H1 (cell line): ENCODE data around the gene REL. TPM values are rescaled to one million over a fixed set of nuclear protein-coding genes. Genes with fewer than 3 reads are reported as not detected.

Source experiments
- CTCF ChIA-PET: fragments of 300-600 bp; sonication (Branson Sonifier 250); formaldehyde crosslinking; loops from one replicate; lab custom pipeline; 2021; ENCODE audit not compliant: partially characterized antibody; lab: Charles Lee
- POLR2A ChIA-PET: fragments of 300-600 bp; sonication (Branson Sonifier 250); formaldehyde crosslinking; loops from one replicate; lab custom pipeline; 2021; ENCODE audit warnings: inconsistent platforms; ENCODE audit not compliant: partially characterized antibody; lab: Charles Lee
- DNase-seq, 2 experiments: peaks; one replicate each; pipeline versions ENCODE4 v3.0.0 to v3.0.0-alpha.2; 2010 to 2022; ENCODE audit warnings: low spot score in 2 of 2, low read depth in 1 of 2, mixed read lengths in 1 of 2
- FAIRE-seq: peaks from 2 replicates; lab custom pipeline; 2011; peaks lifted over from hg19 to GRCh38; lab: Jason Lieb, UNC
- H2AFZ ChIP-seq: 2 replicates; pipeline ENCODE4 v1.8.1; 2012; ENCODE audit warnings: low read length, inconsistent platforms
- H2AK5ac ChIP-seq: 2 replicates; pipeline ENCODE4 v1.6.1; 2013; ENCODE audit warnings: low read depth, low read length
- H2BK120ac ChIP-seq: replicated peaks from 2 replicates; pipeline ENCODE3; 2013; ENCODE audit warnings: low read depth, low read length, inconsistent platforms
- H2BK12ac ChIP-seq: 2 replicates; pipeline ENCODE4 v1.6.1; 2013; ENCODE audit warnings: low read depth, low read length
- H2BK15ac ChIP-seq: 2 replicates; pipeline ENCODE4 v1.6.1; 2013; ENCODE audit warnings: low read length
- H2BK20ac ChIP-seq: 2 replicates; pipeline ENCODE4 v1.6.1; 2013; ENCODE audit warnings: low read length
- H2BK5ac ChIP-seq: 2 replicates; pipeline ENCODE4 v1.6.1; 2013; ENCODE audit warnings: low read depth, low read length
- H3K14ac ChIP-seq: 2 replicates; pipeline ENCODE4 v1.6.1; 2013; ENCODE audit warnings: inconsistent platforms; ENCODE audit not compliant: insufficient read length
- H3K18ac ChIP-seq: 2 replicates; pipeline ENCODE4 v1.6.1; 2013; ENCODE audit warnings: low read length; ENCODE audit errors: extremely low read depth
- H3K23ac ChIP-seq: 2 replicates; pipeline ENCODE4 v1.6.1; 2013; ENCODE audit warnings: inconsistent platforms; ENCODE audit not compliant: insufficient read length
- H3K23me2 ChIP-seq: 2 replicates; pipeline ENCODE4 v1.6.1; 2013; ENCODE audit warnings: low read depth, low read length
- H3K27ac ChIP-seq: 2 replicates; pipeline ENCODE4 v1.6.1; 2011; ENCODE audit warnings: low read depth, low read length, inconsistent platforms
- H3K27me3 ChIP-seq, 4 experiments: replicated peaks in 1 of 4; 1 replicate in 1 of 4; 2 replicates in 3 of 4; pipeline versions ENCODE4 v1.6.1 to v1.8.1; 2011 to 2013; ENCODE audit warnings: low read length in 3 of 4, mild to moderate bottlenecking in 3 of 4, inconsistent platforms in 2 of 4, mixed read lengths in 2 of 4, moderate library complexity in 1 of 4; ENCODE audit not compliant: control insufficient read depth in 3 of 4, insufficient read depth in 3 of 4; ENCODE audit errors: extremely low read depth in 1 of 4
- H3K36me3 ChIP-seq, 4 experiments: 2 replicates each; pipeline versions ENCODE4 v1.6.1 to v1.8.1; 2011 to 2013; ENCODE audit warnings: mild to moderate bottlenecking in 4 of 4, low read length in 3 of 4, moderate library complexity in 2 of 4, control low read depth in 1 of 4, inconsistent platforms in 1 of 4; ENCODE audit not compliant: insufficient read depth in 4 of 4, control insufficient read depth in 2 of 4
- H3K4ac ChIP-seq: replicated peaks from 2 replicates; pipeline ENCODE3; 2013; ENCODE audit warnings: low read length, low read depth, mixed read lengths, inconsistent platforms; ENCODE audit not compliant: insufficient read length
- H3K4me1 ChIP-seq, 4 experiments: replicated peaks in 1 of 4; 1 replicate in 1 of 4; 2 replicates in 3 of 4; pipeline versions ENCODE4 v1.6.1 to v1.8.1; 2011 to 2013; ENCODE audit warnings: low read length in 3 of 4, inconsistent platforms in 2 of 4, mixed read lengths in 1 of 4; ENCODE audit not compliant: insufficient read depth in 4 of 4, control insufficient read depth in 3 of 4
- H3K4me2 ChIP-seq, 2 experiments: 2 replicates each; pipeline versions ENCODE4 v1.6.1 to v1.8.1; 2011 to 2013; ENCODE audit warnings: low read depth in 2 of 2, low read length in 2 of 2, control low read depth in 1 of 2, inconsistent platforms in 1 of 2, mild to moderate bottlenecking in 1 of 2; ENCODE audit not compliant: insufficient read depth in 1 of 2
- H3K4me3 ChIP-seq, 4 experiments: fragments of 200-600, 300-600 bp in 1 of 4; sonication (generic), shearing (Covaris generic), sonication (Bioruptor Twin) in 1 of 4; 2 replicates each; pipeline versions ENCODE4 v1.5.1 to v1.8.1; 2011 to 2016; ENCODE audit warnings: low read length in 4 of 4, low read depth in 3 of 4, control low read depth in 2 of 4, inconsistent platforms in 2 of 4, mild to moderate bottlenecking in 2 of 4, mixed read lengths in 1 of 4, moderate library complexity in 1 of 4; ENCODE audit not compliant: insufficient read depth in 2 of 4; ENCODE audit errors: extremely low read depth in 1 of 4
- H3K56ac ChIP-seq: replicated peaks from 2 replicates; pipeline ENCODE3; 2013; ENCODE audit warnings: low read depth, mild to moderate bottlenecking, mixed read lengths, low read length, inconsistent platforms; ENCODE audit not compliant: insufficient read length
- H3K79me1 ChIP-seq: 2 replicates; pipeline ENCODE4 v1.6.1; 2013; ENCODE audit warnings: low read depth, low read length, control low read depth
- H3K79me2 ChIP-seq, 2 experiments: 2 replicates each; pipeline versions ENCODE4 v1.6.1 to v1.8.1; 2012 to 2013; ENCODE audit warnings: low read length in 2 of 2, mild to moderate bottlenecking in 2 of 2, inconsistent platforms in 1 of 2; ENCODE audit not compliant: insufficient read depth in 2 of 2, control insufficient read depth in 1 of 2
- H3K9ac ChIP-seq, 4 experiments: replicated peaks in 1 of 4; 1 replicate in 1 of 4; 2 replicates in 3 of 4; pipeline versions ENCODE4 v1.6.1 to v1.8.1; 2011 to 2013; ENCODE audit warnings: low read depth in 3 of 4, low read length in 3 of 4, control low read depth in 2 of 4, mild to moderate bottlenecking in 2 of 4, moderate library complexity in 2 of 4, inconsistent platforms in 1 of 4; ENCODE audit errors: extremely low read depth in 1 of 4
- H3K9me3 ChIP-seq, 2 experiments: 2 replicates each; pipeline versions ENCODE4 v1.6.1 to v1.8.1; 2012 to 2013; ENCODE audit warnings: mild to moderate bottlenecking in 2 of 2, moderate library complexity in 2 of 2, control low read depth in 1 of 2, inconsistent platforms in 1 of 2, low read depth in 1 of 2, low read length in 1 of 2, mixed read lengths in 1 of 2; ENCODE audit not compliant: insufficient read depth in 2 of 2
- H4K20me1 ChIP-seq, 2 experiments: replicated peaks in 1 of 2; 2 replicates each; pipeline versions ENCODE3 to v1.8.1; 2011 to 2013; ENCODE audit warnings: inconsistent platforms in 2 of 2, low read length in 2 of 2, mild to moderate bottlenecking in 1 of 2; ENCODE audit not compliant: insufficient read depth in 2 of 2, control insufficient read depth in 1 of 2
- H4K5ac ChIP-seq: 2 replicates; pipeline ENCODE4 v1.6.1; 2013; ENCODE audit warnings: low read length, low read depth, mixed read lengths, inconsistent platforms; ENCODE audit not compliant: insufficient read length
- H4K8ac ChIP-seq: 2 replicates; pipeline ENCODE4 v1.8.0; 2013; ENCODE audit warnings: mild to moderate bottlenecking, moderate library complexity, low read length, inconsistent platforms; ENCODE audit not compliant: insufficient read depth; ENCODE audit errors: extremely low read depth
- H4K91ac ChIP-seq: replicated peaks from 2 replicates; pipeline ENCODE3; 2013; ENCODE audit warnings: low read length, mixed read lengths, inconsistent platforms; ENCODE audit not compliant: insufficient read length
- CBX8 ChIP-seq: fragments of 300-800, 300-1000 bp; sonication (generic); IDR thresholded peaks from 2 replicates; pipeline ENCODE4 v1.7.1; 2016; ENCODE audit warnings: low read depth, low read length, borderline replicate concordance
- EZH2 ChIP-seq: fragments of 200-600 bp; sonication (generic); IDR thresholded peaks from 2 replicates; pipeline ENCODE4 v1.7.1; 2012; ENCODE audit warnings: low read depth, mild to moderate bottlenecking, moderate library complexity, low read length, inconsistent platforms; ENCODE audit not compliant: severe bottlenecking
- KDM4A ChIP-seq: IDR thresholded peaks from one replicate; pipeline ENCODE4 v1.7.1; 2012; ENCODE audit warnings: low read depth, mild to moderate bottlenecking, moderate library complexity, low read length, inconsistent platforms; ENCODE audit not compliant: severe bottlenecking
- PHF8 ChIP-seq: fragments of 200-600 bp; sonication (generic); conservative IDR thresholded peaks from 2 replicates; pipeline ENCODE4 v1.7.1; 2012; ENCODE audit warnings: low read depth, mild to moderate bottlenecking, inconsistent platforms, low read length, moderate library complexity
- SIN3A ChIP-seq, 2 experiments: IDR thresholded peaks in 1 of 2; conservative IDR thresholded peaks in 1 of 2; 2 replicates each; pipeline ENCODE4 v1.6.1; 2011 to 2012; ENCODE audit warnings: low read length in 2 of 2, improper control_type of control experiment in 1 of 2, low read depth in 1 of 2, mild to moderate bottlenecking in 1 of 2
- WGBS, 2 experiments: shearing (Covaris generic) in 1 of 2; methylation state at CpG; one replicate each; pipeline versions ENCODE4 v1.1.6 to v1.1.7; 2013 to 2015; ENCODE audit warnings: low lambda C conversion rate in 2 of 2, mixed read lengths in 2 of 2, inconsistent platforms in 1 of 2, low coverage in 1 of 2, missing lambda C conversion rate in 1 of 2; ENCODE audit not compliant: insufficient replicate concordance in 2 of 2, insufficient coverage in 1 of 2, insufficient read length in 1 of 2; ENCODE audit errors: extremely low coverage in 1 of 2, missing lambda C conversion rate in 1 of 2; 5-methylcytosine and 5-hydroxymethylcytosine counted together
- polyA plus RNA-seq, 7 experiments: library from polyadenylated mRNA; depleted of rRNA in 3 of 7; stranded (reverse) in 5 of 7; unstranded in 2 of 7; fragments of >200 nt in 5 of 7; fragments of 200-250 nt in 2 of 7; gene quantifications; 1 replicate in 5 of 7; 2 replicates in 1 of 7; 4 replicates in 1 of 7; pipeline versions ENCODE4 v1.2.1 to v1.2.3, GENCODE V29; 2011 to 2013; ENCODE audit warnings: missing spikeins in 2 of 7, mixed read lengths in 2 of 7
- total RNA-seq: library from RNA; stranded (reverse); fragmentation: NEBNext Ultra II Directional; extraction: Animal tissue kit (Norgen Biotek cat#: 25700); gene quantifications from 2 replicates; pipeline ENCODE4 v1.2.1, GENCODE V29; 2021

Gene REL
- total and polyA plus RNA-seq, 2 of the 8 experiments (the other 6 are each of a cell fraction or from before 2014, with no cell fraction given) = 1.5 to 7.5 TPM

DNA sequence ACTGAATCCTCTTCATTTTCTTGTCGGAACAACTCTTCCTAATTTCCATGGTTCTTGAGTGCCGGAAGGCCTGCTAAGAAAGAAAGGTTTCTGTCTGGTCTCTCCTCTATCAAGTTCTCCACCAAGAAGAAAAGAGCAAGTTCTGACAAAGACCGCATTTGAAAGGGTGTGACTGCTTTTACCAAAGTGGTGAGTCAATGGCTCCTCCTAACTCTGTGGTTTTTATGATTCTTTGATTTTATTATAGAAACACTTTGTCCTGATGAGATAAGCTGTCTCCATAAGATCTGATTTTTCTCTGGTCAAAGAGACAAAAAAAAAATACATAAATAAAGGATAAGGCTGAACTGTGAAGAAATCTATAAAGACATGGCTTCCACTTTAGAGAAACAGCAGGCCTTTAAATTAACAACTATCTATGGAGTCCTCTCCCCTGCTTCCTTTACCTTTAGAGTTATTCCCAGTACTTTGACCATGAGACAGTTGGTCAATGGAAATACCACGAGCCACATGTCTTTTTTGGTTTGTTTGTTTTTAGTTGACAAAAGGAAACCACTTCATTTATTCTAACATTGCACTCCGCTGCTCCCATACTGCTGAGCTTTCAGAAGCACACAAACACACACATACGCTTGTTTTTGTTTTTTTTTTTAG is 67.7 kb downstream of the REL start:
- H3K27ac ChIP-seq = no peak overlapping the region
- no peak overlapping the region for H3K56ac ChIP-seq
- H2BK5ac ChIP-seq = no peak overlapping the region
- no peak overlapping the region for H4K5ac ChIP-seq
- H3K4ac ChIP-seq = no peak overlapping the region
- no peaks in the 10 kb centered on the region; the same call in 1 of the 2 replicates for H3K23me2 ChIP-seq
- 94% methylated on average over 6 of the region's 6 CpGs; no CpG with 5 or more reads in 1 of the 2 experiments for WGBS, 2 experiments
- H3K79me1 ChIP-seq = no peaks in the 10 kb centered on the region
- no peak overlapping the region for H2BK20ac ChIP-seq
- no peak overlapping the region for H3K4me2 ChIP-seq
- no peak overlapping the region for H3K14ac ChIP-seq
- ChIA-PET POLR2A (no interaction called here), CTCF (interaction anchor here (1.1 kb wide), 1 partner anchor 16 kb away, joined by 3 read pairs; no protein-coding TSS in a partner anchor)
- H2AFZ ChIP-seq = no peak overlapping the region
- H3K27me3 ChIP-seq = no peaks in the 10 kb centered on the region
- H3K4me1 ChIP-seq = no peaks in the 10 kb centered on the region
- no peak overlapping the region for H3K18ac ChIP-seq
- H4K91ac ChIP-seq = no peak overlapping the region
- H3K9me3 ChIP-seq = peaks cover 0 to 4% of the 10 kb centered on the region in 2 experiments; a peak in 1 of 4 replicates
- H2AK5ac ChIP-seq = no peak overlapping the region
- H4K20me1 ChIP-seq = no peaks in the 10 kb centered on the region
- no peak overlapping the region for H3K4me3 ChIP-seq
- no peak overlapping the region for H2BK120ac ChIP-seq
- no peak overlapping the region for H2BK15ac ChIP-seq
- no peak overlapping the region for H3K9ac ChIP-seq
- TF ChIP-seq CBX8 (no peak), PHF8 (no peak), EZH2 (no peak), KDM4A (no peak), SIN3A (conservative IDR thresholded peaks at IDR 0.05 in 1 of 2, IDR thresholded peaks at IDR 0.05 in 1 of 2; ENCODE audit: low read depth in 1 of 2, low read length in 2 of 2) (no peak)
- DNase-seq = no peak
- no peak overlapping the region for H2BK12ac ChIP-seq
- no peak overlapping the region for H3K23ac ChIP-seq
- H4K8ac ChIP-seq = no peak overlapping the region
- no peak for FAIRE-seq
- no peaks in the 10 kb centered on the region for H3K79me2 ChIP-seq
- H3K36me3 ChIP-seq = no peaks in the 10 kb centered on the region
